Loucy (cell line): ENCODE measurements around the gene ZFPM1.

Experiments
- H2AFZ ChIP-seq: fragments of 200-600 bp; sonication (generic); 2 replicates; pipeline ENCODE4 v1.6.0; 2016; ENCODE audit warnings: antibody characterized with exemption, mild to moderate bottlenecking, low read length, moderate library complexity
- H3F3A ChIP-seq: fragments of 200-600 bp; 2 replicates; pipeline ENCODE4 v1.6.0; 2016; ENCODE audit warnings: antibody characterized with exemption, low read depth, mild to moderate bottlenecking
- H3K27me3 ChIP-seq: fragments of 200-600 bp; sonication (generic); 2 replicates; pipeline ENCODE4 v1.6.1; 2014; ENCODE audit warnings: low read length, mild to moderate bottlenecking; ENCODE audit not compliant: insufficient read depth, poor library complexity, severe bottlenecking
- H3K36me3 ChIP-seq: fragments of 200-600 bp; sonication (generic); 2 replicates; pipeline ENCODE4 v1.6.1; 2016; ENCODE audit warnings: low read length; ENCODE audit not compliant: insufficient read depth
- H3K4me1 ChIP-seq: fragments of 200-600 bp; sonication (generic); 2 replicates; pipeline ENCODE4 v1.5.1; 2014; ENCODE audit warnings: low read length, mild to moderate bottlenecking; ENCODE audit not compliant: insufficient read depth, poor library complexity, severe bottlenecking
- H3K4me2 ChIP-seq: fragments of 200-600 bp; sonication (generic); 2 replicates; pipeline ENCODE4 v1.6.0; 2014; ENCODE audit warnings: antibody characterized with exemption, low read length, low read depth, mild to moderate bottlenecking; ENCODE audit not compliant: poor library complexity, severe bottlenecking
- H3K4me3 ChIP-seq: fragments of 200-600 bp; sonication (generic); 2 replicates; pipeline ENCODE4 v1.5.1; 2014; ENCODE audit warnings: low read length, mild to moderate bottlenecking, mixed read lengths; ENCODE audit not compliant: poor library complexity, severe bottlenecking
- H3K79me2 ChIP-seq: fragments of 200-600 bp; sonication (generic); 2 replicates; pipeline ENCODE4 v1.6.1; 2014; ENCODE audit warnings: low read length; ENCODE audit not compliant: insufficient read depth
- H3K9ac ChIP-seq: fragments of 200-600 bp; sonication (generic); 2 replicates; pipeline ENCODE4 v1.6.0; 2014; ENCODE audit warnings: mild to moderate bottlenecking, low read depth, low read length, moderate library complexity; ENCODE audit not compliant: poor library complexity, severe bottlenecking
- H3K9me2 ChIP-seq: fragments of 200-600 bp; sonication (generic); replicated peaks from 2 replicates; pipeline ENCODE4 v1.6.1; 2016; ENCODE audit warnings: low read depth, low read length, mixed read lengths
- H3K9me3 ChIP-seq: fragments of 200-600 bp; sonication (generic); 2 replicates; pipeline ENCODE4 v1.6.1; 2014; ENCODE audit warnings: mild to moderate bottlenecking, antibody characterized with exemption, low read length, low read depth; ENCODE audit not compliant: insufficient read depth
- H4K20me1 ChIP-seq: fragments of 200-600 bp; sonication (generic); 2 replicates; pipeline ENCODE4 v1.6.0; 2014; ENCODE audit warnings: antibody characterized with exemption, low read length, mild to moderate bottlenecking; ENCODE audit not compliant: insufficient read depth, poor library complexity, severe bottlenecking
- EZH2phosphoT487 ChIP-seq: fragments of 200-600 bp; IDR thresholded peaks from 2 replicates; pipeline ENCODE4 v1.6.1; 2018; ENCODE audit warnings: antibody characterized with exemption, mild to moderate bottlenecking, moderate library complexity, borderline replicate concordance
- TF ChIP-seq, protein P1 (sequence below): fragments of 200-600 bp; sonication (generic); conservative IDR thresholded peaks from 2 replicates; pipeline ENCODE4 v1.5.1; 2014; ENCODE audit warnings: mild to moderate bottlenecking, antibody characterized with exemption, low read length

Gene ZFPM1

DNA sequence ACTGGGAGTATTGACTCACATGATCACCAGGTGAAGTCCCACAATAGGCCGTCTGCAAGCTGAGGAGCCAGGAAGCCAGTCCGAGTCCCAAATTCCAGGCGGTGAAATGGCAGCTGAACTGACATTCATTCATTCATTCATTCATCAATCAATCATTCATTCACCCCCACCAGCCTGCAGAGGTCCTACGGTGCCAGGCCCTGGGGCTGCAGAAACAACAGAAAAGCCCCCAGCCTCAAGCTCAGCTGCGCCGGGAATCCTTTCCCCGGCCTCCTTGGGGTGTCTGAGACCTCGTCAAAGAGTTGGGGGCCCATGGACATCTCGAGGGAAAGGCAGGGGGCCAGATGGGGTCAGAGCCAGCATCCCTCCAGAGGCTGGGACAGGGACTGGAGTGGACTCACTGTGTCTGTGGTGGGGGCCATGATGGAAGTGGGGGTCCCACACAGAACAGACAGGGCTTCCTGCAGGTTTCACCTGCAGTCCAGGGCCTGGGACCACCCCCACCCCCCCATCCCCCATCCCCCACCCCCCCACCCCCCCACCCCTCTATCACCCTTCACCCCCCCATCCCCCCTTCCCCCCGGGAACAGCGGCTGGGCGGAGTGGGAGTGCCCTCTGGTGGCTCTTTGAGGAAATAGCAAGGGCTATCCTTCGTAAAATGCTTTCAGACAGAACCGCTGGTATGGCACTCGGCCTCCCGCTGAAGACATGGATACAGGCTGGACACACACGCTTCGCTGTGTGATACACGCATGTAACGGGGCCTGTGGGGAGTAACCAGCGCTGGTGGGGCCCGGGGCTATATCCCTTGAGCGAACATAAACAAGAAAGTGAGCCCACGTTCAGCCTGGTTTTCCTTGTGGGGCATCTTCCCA lies 108.6 kb downstream of the ZFPM1 start:
- H3K36me3 ChIP-seq: no peaks in the 10 kb centered on the region
- no peaks in the 10 kb centered on the region for H3K27me3 ChIP-seq
- no peaks in the 10 kb centered on the region for H3K9me3 ChIP-seq
- no peak overlapping the region for H3K4me3 ChIP-seq
- no peak overlapping the region for H3K4me2 ChIP-seq
- no peaks in the 10 kb centered on the region for H4K20me1 ChIP-seq
- TF ChIP-seq EZH2phosphoT487: no peak
- TF ChIP-seq, protein P1, sequence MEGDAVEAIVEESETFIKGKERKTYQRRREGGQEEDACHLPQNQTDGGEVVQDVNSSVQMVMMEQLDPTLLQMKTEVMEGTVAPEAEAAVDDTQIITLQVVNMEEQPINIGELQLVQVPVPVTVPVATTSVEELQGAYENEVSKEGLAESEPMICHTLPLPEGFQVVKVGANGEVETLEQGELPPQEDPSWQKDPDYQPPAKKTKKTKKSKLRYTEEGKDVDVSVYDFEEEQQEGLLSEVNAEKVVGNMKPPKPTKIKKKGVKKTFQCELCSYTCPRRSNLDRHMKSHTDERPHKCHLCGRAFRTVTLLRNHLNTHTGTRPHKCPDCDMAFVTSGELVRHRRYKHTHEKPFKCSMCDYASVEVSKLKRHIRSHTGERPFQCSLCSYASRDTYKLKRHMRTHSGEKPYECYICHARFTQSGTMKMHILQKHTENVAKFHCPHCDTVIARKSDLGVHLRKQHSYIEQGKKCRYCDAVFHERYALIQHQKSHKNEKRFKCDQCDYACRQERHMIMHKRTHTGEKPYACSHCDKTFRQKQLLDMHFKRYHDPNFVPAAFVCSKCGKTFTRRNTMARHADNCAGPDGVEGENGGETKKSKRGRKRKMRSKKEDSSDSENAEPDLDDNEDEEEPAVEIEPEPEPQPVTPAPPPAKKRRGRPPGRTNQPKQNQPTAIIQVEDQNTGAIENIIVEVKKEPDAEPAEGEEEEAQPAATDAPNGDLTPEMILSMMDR: peak; percentile 52
- H3K4me1 ChIP-seq: no peaks in the 10 kb centered on the region
- H3K9me2 ChIP-seq: no peaks in the 10 kb centered on the region
- no peak overlapping the region; the same call in 1 of the 2 replicates for H2AFZ ChIP-seq
- no peaks in the 10 kb centered on the region for H3K79me2 ChIP-seq
- no peaks in the 10 kb centered on the region for H3F3A ChIP-seq
- no peak overlapping the region for H3K9ac ChIP-seq

DNA sequence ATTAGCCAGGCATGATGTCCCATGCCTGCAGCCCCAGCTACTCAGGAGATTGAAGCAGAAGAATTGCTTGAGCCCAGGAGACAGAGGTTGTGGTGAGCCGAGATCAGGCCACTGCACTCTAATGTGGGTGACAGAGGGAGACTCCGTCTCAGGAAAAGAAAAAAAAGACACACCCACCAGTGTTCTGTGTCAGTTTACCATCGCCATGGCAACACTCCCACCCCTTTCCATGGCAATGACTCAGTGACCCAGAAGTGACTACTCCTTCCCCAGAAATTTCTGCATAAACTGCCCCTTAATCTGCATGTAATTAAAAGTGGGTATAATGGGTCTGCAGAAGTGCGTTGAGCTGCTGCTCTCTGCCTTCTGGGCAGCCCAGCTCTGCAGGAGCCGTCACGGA lies 113.1 kb downstream of the ZFPM1 start:
- Histone ChIP-seq H3K9ac (no peak overlapping the region), H3F3A (no peaks in the 10 kb centered on the region), H3K4me1 (no peaks in the 10 kb centered on the region), H3K4me3 (no peak overlapping the region), H3K27me3 (no peaks in the 10 kb centered on the region), H3K36me3 (no peaks in the 10 kb centered on the region), H4K20me1 (peaks cover 5% of the 10 kb centered on the region), H3K9me3 (no peaks in the 10 kb centered on the region), H3K79me2 (peaks cover 12% of the 10 kb centered on the region), H2AFZ (no peak overlapping the region), H3K9me2 (no peaks in the 10 kb centered on the region), H3K4me2 (no peak overlapping the region)
- TF ChIP-seq EZH2phosphoT487: no peak
- TF ChIP-seq, protein P1: no peak

DNA sequence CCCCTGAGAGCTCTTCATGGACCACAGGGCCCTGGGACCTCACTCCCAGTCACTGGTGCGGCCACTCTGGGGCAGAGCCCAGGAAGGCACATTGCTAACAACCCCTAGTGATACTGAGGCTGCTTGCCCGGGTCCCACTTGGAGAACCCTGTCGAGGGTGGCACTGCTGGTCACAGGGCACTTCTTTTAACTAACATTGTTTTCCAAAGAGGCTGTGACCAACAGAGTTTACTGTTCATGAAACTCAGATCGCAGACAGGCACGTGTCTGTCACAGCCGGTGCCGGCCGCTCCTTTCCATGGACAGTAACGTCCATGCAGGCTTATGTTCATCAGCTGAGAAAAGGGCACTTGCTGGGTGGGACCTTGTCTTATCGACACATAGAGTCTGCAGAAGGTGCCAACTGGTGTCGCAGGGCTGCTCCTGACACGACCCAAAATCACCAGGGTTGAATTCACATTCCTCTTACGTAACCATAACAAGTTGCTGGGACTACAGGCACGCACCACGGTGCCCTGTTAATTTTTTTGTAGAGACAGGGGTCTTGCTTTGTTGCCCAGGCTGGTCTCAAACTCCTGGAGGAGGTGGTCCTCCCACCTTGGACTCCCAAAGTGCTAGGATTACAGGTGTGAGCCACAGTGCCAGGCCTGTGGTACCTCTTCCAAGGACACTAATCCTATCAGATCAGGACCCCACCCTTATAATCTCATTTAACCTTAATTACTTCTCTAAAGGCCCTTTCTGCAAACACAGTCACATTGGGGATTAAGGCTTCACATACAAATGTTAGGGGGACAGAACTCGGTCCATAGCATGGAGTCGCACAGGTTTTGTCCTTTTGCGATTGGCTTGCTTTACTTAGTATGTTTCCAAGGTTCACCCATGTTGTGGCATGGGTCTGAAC lies 115.9 kb downstream of the ZFPM1 start:
- peak overlapping the region; percentile 88 for H3K9ac ChIP-seq
- no peaks in the 10 kb centered on the region for H3K36me3 ChIP-seq
- peak overlapping the region; percentile 87 for H3K4me3 ChIP-seq
- no peaks in the 10 kb centered on the region for H3K9me2 ChIP-seq
- H3K4me2 ChIP-seq: peak overlapping the region; percentile 96
- no peaks in the 10 kb centered on the region for H3K27me3 ChIP-seq
- no peak overlapping the region for H2AFZ ChIP-seq
- no peak for TF ChIP-seq EZH2phosphoT487
- TF ChIP-seq, protein P1: no peak
- no peaks in the 10 kb centered on the region for H3F3A ChIP-seq
- peaks cover 2% of the 10 kb centered on the region for H3K4me1 ChIP-seq
- no peaks in the 10 kb centered on the region for H3K9me3 ChIP-seq
- peaks cover 8% of the 10 kb centered on the region for H4K20me1 ChIP-seq
- peaks cover 39% of the 10 kb centered on the region for H3K79me2 ChIP-seq
